Colonic mucosa (tissue), 4 donors: Measurements from ENCODE around the gene NPVF. TPM values are rescaled to one million over a fixed set of nuclear protein-coding genes. Genes with fewer than 3 reads are reported as not detected.

Source experiments
- DNase-seq: peaks from one replicate; pipeline ENCODE4 v3.0.0-alpha.2; 2020
- H3K27ac ChIP-seq: fragments of 200-600 bp; one replicate; pipeline ENCODE4 v1.8.0; 2021
- H3K27me3 ChIP-seq: fragments of 200-600 bp; one replicate; pipeline ENCODE4 v1.8.0; 2021
- H3K36me3 ChIP-seq: fragments of 200-600 bp; one replicate; pipeline ENCODE4 v1.8.0; 2021
- H3K4me1 ChIP-seq: fragments of 200-600 bp; one replicate; pipeline ENCODE4 v1.8.0; 2021; ENCODE audit warnings: mild to moderate bottlenecking
- H3K4me3 ChIP-seq: fragments of 200-600 bp; one replicate; pipeline ENCODE4 v1.8.0; 2021
- H3K9ac ChIP-seq, 2 donors: one replicate each; pipeline ENCODE4 v1.7.0; 2013; ENCODE audit warnings: control low read depth in 2 of 2, low read depth in 2 of 2, low read length in 2 of 2
- H3K9me3 ChIP-seq: fragments of 200-600 bp; one replicate; pipeline ENCODE4 v1.8.0; 2021
- intact Hi-C: fragments of 100-400 bp; cut with DNase I; formaldehyde crosslinking; loops from one replicate; pipeline ENCODE4 v1.14.1; 2022
- total RNA-seq, 2 donors: library from RNA; stranded (reverse); fragmentation: NEBNext Ultra II Directional in 1 of 2; extraction: Animal tissue kit (Norgen Biotek cat#: 25700) in 1 of 2; gene quantifications; one replicate each; pipeline ENCODE4 v1.2.1, GENCODE V29; 2021
- TF ChIP-seq, protein P1 (sequence below): fragments of 200-600 bp; IDR thresholded peaks from one replicate; pipeline ENCODE4 v1.8.0; 2022; ENCODE audit warnings: antibody characterized with exemption, mild to moderate bottlenecking
- donor health status: healthy.
- donor health status: DM: no; HTN: no; CAD: no.
- donor health status: DM: no; HTN: no; CAD: no.

Gene NPVF
- total RNA-seq, 2 donors from 2014 or later: not detected

DNA sequence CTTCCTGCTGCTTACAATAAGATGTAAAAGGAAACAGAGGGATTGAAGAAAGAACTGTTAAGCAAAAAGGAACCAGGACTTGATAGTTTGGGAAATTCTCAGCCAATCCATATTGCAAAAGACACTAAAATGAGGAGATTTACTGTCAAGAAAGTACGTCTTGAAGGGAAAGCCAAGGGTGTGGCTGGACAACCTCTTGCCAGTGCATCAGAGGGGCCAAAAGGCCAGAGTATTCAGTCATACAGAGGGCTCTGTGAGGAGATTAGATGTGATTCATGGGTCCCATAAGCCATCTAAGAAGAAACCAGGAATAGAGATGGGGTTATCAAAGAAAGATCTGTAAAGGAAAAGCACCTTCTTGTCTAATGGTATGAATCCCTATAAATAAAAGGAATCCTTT, 25.4 kb upstream of the NPVF start:
- H3K4me1 ChIP-seq: peaks cover 4% of the 10 kb centered on the region
- DNase-seq: no peak
- intact Hi-C loops: loop anchor here (5.0 kb wide), 1 partner anchor 599 kb away; no protein-coding TSS in a partner anchor
- H3K27me3 ChIP-seq: no peaks in the 10 kb centered on the region
- no peaks in the 10 kb centered on the region for H3K36me3 ChIP-seq
- TF ChIP-seq, protein P1, sequence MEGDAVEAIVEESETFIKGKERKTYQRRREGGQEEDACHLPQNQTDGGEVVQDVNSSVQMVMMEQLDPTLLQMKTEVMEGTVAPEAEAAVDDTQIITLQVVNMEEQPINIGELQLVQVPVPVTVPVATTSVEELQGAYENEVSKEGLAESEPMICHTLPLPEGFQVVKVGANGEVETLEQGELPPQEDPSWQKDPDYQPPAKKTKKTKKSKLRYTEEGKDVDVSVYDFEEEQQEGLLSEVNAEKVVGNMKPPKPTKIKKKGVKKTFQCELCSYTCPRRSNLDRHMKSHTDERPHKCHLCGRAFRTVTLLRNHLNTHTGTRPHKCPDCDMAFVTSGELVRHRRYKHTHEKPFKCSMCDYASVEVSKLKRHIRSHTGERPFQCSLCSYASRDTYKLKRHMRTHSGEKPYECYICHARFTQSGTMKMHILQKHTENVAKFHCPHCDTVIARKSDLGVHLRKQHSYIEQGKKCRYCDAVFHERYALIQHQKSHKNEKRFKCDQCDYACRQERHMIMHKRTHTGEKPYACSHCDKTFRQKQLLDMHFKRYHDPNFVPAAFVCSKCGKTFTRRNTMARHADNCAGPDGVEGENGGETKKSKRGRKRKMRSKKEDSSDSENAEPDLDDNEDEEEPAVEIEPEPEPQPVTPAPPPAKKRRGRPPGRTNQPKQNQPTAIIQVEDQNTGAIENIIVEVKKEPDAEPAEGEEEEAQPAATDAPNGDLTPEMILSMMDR: no peak
- H3K4me3 ChIP-seq: no peak overlapping the region
- H3K9me3 ChIP-seq: no peaks in the 10 kb centered on the region
- no peak overlapping the region for H3K27ac ChIP-seq
- H3K9ac ChIP-seq: no peak overlapping the region

GRCh38 chr7:25250386-25250785, 22.1 kb upstream of the NPVF start:
- H3K9me3 ChIP-seq: no peaks in the 10 kb centered on the region
- no peaks in the 10 kb centered on the region for H3K36me3 ChIP-seq
- intact Hi-C loops: loop anchor here (5.0 kb wide), 1 partner anchor 602 kb away; no protein-coding TSS in a partner anchor
- TF ChIP-seq, protein P1: no peak
- H3K4me1 ChIP-seq: no peaks in the 10 kb centered on the region
- DNase-seq: no peak
- no peak overlapping the region for H3K9ac ChIP-seq
- no peak overlapping the region for H3K27ac ChIP-seq
- no peak overlapping the region for H3K4me3 ChIP-seq
- H3K27me3 ChIP-seq: no peaks in the 10 kb centered on the region

GRCh38 chr7:25249772-25250171, 21.5 kb upstream of the NPVF start:
- H3K9ac ChIP-seq: no peak overlapping the region
- no peaks in the 10 kb centered on the region for H3K4me1 ChIP-seq
- no peak for DNase-seq
- no peaks in the 10 kb centered on the region for H3K27me3 ChIP-seq
- no peak overlapping the region for H3K27ac ChIP-seq
- intact Hi-C loops: loop anchor here (5.0 kb wide), 1 partner anchor 603 kb away; no protein-coding TSS in a partner anchor
- H3K36me3 ChIP-seq: no peaks in the 10 kb centered on the region
- H3K4me3 ChIP-seq: no peak overlapping the region
- TF ChIP-seq, protein P1: no peak
- H3K9me3 ChIP-seq: no peaks in the 10 kb centered on the region

GRCh38 chr7:25246306-25246705, 18.0 kb upstream of the NPVF start:
- Histone ChIP-seq H3K27me3 (no peaks in the 10 kb centered on the region), H3K4me3 (no peak overlapping the region), H3K9ac (no peak overlapping the region), H3K4me1 (no peaks in the 10 kb centered on the region), H3K36me3 (no peaks in the 10 kb centered on the region), H3K27ac (no peak overlapping the region), H3K9me3 (no peaks in the 10 kb centered on the region)
- TF ChIP-seq, protein P1: no peak
- DNase-seq: no peak
- intact Hi-C loops: no loop called here

DNA sequence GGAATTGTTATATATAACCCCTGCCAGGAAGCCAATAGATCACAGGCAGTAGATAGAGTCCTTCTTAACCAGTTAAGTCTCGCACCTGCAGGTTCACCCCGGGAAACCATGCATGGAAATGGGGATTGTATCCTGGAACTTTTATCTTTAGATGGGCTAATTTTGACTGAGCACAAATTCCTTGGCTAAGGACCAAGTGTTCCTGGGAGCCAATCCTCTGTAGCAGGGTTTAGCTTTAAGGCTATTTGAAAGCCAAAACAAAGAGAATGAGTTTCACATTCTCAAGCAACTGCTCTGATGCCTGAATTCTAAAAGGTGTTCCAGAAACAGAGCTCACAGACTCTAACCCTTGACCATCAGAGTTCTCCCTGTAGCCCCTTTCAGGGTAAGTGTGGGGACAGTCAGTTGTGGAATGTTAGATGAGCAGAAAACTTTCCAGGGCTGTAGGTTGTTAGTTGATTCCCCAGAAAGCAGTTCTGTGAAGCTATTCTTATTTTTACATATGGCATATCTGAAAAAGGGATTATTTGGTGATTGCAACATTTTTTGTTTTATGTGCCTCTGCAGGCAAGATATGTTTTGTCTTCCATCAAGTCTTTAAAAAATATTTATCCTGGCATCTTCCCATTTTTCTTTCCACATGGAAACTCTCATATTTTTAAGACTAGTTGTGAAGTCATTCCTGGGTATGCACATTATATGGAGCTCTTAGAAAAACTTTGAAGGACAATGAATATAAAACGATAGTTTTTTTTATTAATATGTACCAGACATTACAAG, 16.2 kb upstream of the NPVF start:
- H3K4me3 ChIP-seq: no peak overlapping the region
- H3K9ac ChIP-seq: no peak overlapping the region
- H3K27me3 ChIP-seq: no peaks in the 10 kb centered on the region
- DNase-seq: no peak
- H3K9me3 ChIP-seq: no peaks in the 10 kb centered on the region
- H3K36me3 ChIP-seq: no peaks in the 10 kb centered on the region
- intact Hi-C loops: no loop called here
- H3K4me1 ChIP-seq: no peaks in the 10 kb centered on the region
- no peak overlapping the region for H3K27ac ChIP-seq
- TF ChIP-seq, protein P1: no peak
